OCI-LY3 (cell line): ENCODE results near the gene MMRN2.
"Not testable (repeated sequence)": the region's sequence is repeated elsewhere in the genome, so short reads cannot be mapped to it uniquely, and the experiment has no call there.

ENCODE experiments used
- H2AFZ ChIP-seq: fragments of 200-600, 300-600 bp; shearing (Covaris generic); 2 replicates; pipeline ENCODE4 v1.6.0; 2014; ENCODE audit warnings: antibody characterized with exemption, low read depth, low read length
- H3K27ac ChIP-seq: fragments of 200-600, 300-600 bp; sonication (generic); 2 replicates; pipeline ENCODE4 v1.5.1; 2014; ENCODE audit warnings: mild to moderate bottlenecking, low read length, moderate library complexity, mixed read lengths
- H3K27me3 ChIP-seq: fragments of 200-600, 300-600 bp; sonication (generic); 2 replicates; pipeline ENCODE4 v1.6.1; 2014; ENCODE audit warnings: low read depth, low read length, mixed read lengths
- H3K36me3 ChIP-seq: fragments of 200-600, 300-600 bp; sonication (generic); replicated peaks from 2 replicates; pipeline ENCODE3; 2014; ENCODE audit warnings: low read depth, low read length, mixed read lengths
- H3K4me1 ChIP-seq: fragments of 300-600, 200-600 bp; sonication (generic); 2 replicates; pipeline ENCODE4 v1.6.1; 2014; ENCODE audit warnings: low read length, mixed read lengths
- H3K4me2 ChIP-seq: fragments of 200-600, 300-600 bp; sonication (generic); 2 replicates; pipeline ENCODE4 v1.6.1; 2014; ENCODE audit warnings: low read length, mixed read lengths
- H3K4me3 ChIP-seq: fragments of 300-600, 200-600 bp; sonication (generic); 2 replicates; pipeline ENCODE4 v1.5.1; 2014; ENCODE audit warnings: antibody characterized with exemption, mild to moderate bottlenecking, low read length, moderate library complexity
- H3K79me2 ChIP-seq: fragments of 300-600, 200-600 bp; shearing (Covaris generic); 2 replicates; pipeline ENCODE4 v1.6.1; 2014; ENCODE audit warnings: mild to moderate bottlenecking, low read length, mixed read lengths
- H3K9ac ChIP-seq: fragments of 300-600, 200-600 bp; shearing (Covaris generic); 2 replicates; pipeline ENCODE4 v1.6.0; 2014; ENCODE audit warnings: mild to moderate bottlenecking, low read length, moderate library complexity
- H3K9me3 ChIP-seq: fragments of 200-600, 300-600 bp; shearing (Covaris generic); 2 replicates; pipeline ENCODE4 v1.6.1; 2014; ENCODE audit warnings: low read length, mixed read lengths; ENCODE audit not compliant: insufficient read depth
- H4K20me1 ChIP-seq: fragments of 200-600, 300-600 bp; sonication (generic); 2 replicates; pipeline ENCODE4 v1.6.1; 2016; ENCODE audit warnings: low read length, mixed read lengths; ENCODE audit not compliant: insufficient read depth
- EZH2phosphoT487 ChIP-seq: fragments of 200-600 bp; shearing (Covaris generic); IDR thresholded peaks from 2 replicates; pipeline ENCODE4 v1.6.1; 2018; ENCODE audit warnings: antibody characterized with exemption, mixed run types, low read depth
- TF ChIP-seq, protein P1 (sequence below): fragments of 200-600, 300-600 bp; sonication (generic); IDR thresholded peaks from 2 replicates; pipeline ENCODE4 v1.5.1; 2014; ENCODE audit warnings: antibody characterized with exemption, low read length, low read depth

The MMRN2 gene

DNA sequence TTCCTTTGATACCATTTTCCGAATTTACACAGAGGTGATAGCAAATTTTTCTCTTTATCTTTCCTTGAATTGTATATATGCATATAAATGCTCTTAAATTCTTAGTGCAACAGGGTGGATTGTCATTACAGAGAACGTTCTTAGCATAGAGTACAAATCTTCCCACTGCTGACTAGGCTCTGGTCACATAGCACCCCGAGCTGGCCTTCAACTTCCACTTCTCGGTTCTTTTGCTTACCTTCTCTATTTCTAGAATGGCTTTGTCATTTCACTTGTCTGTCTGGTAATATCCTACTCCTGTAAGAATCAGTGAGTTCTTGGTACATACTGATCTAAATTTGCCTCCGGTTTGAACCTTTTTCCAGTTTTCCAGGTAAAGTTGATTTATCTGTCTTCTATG, 24.3 kb upstream of the MMRN2 start:
- Histone ChIP-seq H4K20me1 (no peaks in the 10 kb centered on the region), H3K9ac (no peak overlapping the region), H3K27ac (no peak overlapping the region), H3K4me1 (peaks cover 7% of the 10 kb centered on the region), H3K4me2 (no peak overlapping the region), H3K9me3 (no peaks in the 10 kb centered on the region), H3K36me3 (no peaks in the 10 kb centered on the region), H3K27me3 (no peaks in the 10 kb centered on the region), H3K4me3 (no peak overlapping the region), H2AFZ (no peak overlapping the region), H3K79me2 (no peaks in the 10 kb centered on the region)
- TF ChIP-seq EZH2phosphoT487 = no peak
- TF ChIP-seq, protein P1, sequence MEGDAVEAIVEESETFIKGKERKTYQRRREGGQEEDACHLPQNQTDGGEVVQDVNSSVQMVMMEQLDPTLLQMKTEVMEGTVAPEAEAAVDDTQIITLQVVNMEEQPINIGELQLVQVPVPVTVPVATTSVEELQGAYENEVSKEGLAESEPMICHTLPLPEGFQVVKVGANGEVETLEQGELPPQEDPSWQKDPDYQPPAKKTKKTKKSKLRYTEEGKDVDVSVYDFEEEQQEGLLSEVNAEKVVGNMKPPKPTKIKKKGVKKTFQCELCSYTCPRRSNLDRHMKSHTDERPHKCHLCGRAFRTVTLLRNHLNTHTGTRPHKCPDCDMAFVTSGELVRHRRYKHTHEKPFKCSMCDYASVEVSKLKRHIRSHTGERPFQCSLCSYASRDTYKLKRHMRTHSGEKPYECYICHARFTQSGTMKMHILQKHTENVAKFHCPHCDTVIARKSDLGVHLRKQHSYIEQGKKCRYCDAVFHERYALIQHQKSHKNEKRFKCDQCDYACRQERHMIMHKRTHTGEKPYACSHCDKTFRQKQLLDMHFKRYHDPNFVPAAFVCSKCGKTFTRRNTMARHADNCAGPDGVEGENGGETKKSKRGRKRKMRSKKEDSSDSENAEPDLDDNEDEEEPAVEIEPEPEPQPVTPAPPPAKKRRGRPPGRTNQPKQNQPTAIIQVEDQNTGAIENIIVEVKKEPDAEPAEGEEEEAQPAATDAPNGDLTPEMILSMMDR = no peak

DNA sequence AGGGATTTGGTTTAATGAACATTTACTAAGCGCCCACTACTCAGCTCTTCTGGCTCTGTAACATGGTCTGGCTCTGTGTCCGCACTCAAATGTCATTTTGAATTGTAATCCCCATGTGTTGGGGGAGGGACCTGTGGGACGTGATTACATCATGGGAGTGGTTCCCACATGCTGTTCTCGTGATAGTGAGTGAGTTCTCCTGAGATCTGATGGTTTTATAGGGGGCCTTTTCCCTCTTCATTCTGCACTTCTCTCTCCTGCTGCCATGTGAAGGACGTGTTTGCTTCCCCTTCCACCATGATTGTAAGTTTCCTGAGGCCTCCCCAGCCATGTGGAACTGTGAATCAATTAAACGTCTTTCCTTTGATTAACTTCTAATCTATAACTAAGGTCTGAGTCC, 23.6 kb upstream of the MMRN2 start:
- not testable (repeated sequence) for H3K4me3 ChIP-seq, H4K20me1 ChIP-seq, H3K27me3 ChIP-seq, H2AFZ ChIP-seq, H3K4me2 ChIP-seq, H3K79me2 ChIP-seq, H3K9ac ChIP-seq, H3K9me3 ChIP-seq, H3K27ac ChIP-seq, H3K4me1 ChIP-seq, H3K36me3 ChIP-seq

DNA sequence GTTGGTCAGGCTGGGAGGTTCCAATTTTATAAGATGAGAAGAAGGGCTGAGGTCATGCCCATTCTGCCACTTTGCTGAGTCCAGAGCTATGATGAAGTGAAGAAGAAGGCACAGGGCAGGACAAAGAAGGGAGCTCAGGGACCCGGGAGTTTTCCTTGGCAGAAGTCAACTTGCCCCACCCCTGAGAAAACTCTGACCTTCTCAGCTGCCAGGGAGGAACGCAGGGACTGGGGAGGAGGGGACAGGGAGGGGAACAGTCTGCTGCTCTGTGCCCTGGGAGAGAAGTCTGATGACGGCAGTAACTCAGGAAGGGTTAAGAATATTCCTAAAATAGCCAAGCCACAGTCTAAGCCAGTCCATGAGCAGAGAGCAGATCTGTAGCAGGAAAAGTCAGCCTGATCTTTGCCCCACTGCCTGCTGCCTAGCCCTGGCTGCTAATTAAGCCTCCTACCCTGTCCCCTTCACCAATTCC, 22.6 kb upstream of the MMRN2 start:
- Histone ChIP-seq H3K27me3 (no peaks in the 10 kb centered on the region), H4K20me1 (no peaks in the 10 kb centered on the region), H3K27ac (no peak overlapping the region), H2AFZ (no peak overlapping the region), H3K36me3 (no peaks in the 10 kb centered on the region), H3K4me3 (no peak overlapping the region), H3K79me2 (no peaks in the 10 kb centered on the region), H3K9ac (no peak overlapping the region), H3K9me3 (no peaks in the 10 kb centered on the region), H3K4me2 (no peak overlapping the region), H3K4me1 (peaks cover 7% of the 10 kb centered on the region)
- no peak for TF ChIP-seq EZH2phosphoT487
- TF ChIP-seq, protein P1 = no peak

DNA sequence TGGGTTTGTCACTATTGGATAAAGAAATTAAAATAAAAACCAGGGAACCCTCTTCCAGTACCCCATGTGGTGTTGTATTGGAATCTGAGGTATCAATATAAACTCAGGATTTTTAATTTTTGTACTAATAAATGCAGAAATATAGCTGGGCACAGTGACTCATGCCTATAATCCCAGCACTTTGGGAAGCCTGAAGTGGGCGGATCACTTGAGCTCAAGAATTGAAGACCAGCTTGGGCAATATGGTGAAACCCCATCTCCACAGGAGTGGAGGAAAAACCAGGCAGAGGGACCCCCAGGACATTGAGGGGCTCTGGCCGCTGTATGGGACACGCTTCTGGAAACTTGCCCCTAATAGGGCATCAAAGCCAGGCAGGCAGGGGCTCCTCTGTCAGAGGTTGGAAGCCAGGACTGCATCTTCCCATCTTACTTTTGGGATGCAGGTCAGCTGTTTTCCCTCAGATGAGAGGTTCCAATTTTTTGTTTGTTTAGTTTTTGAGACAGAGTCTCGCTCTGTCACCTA, 21.9 kb upstream of the MMRN2 start:
- no peak overlapping the region for H3K9ac ChIP-seq
- peaks cover 7% of the 10 kb centered on the region for H3K4me1 ChIP-seq
- H4K20me1 ChIP-seq = no peaks in the 10 kb centered on the region
- no peak overlapping the region for H3K4me3 ChIP-seq
- H3K4me2 ChIP-seq = no peak overlapping the region
- no peaks in the 10 kb centered on the region for H3K27me3 ChIP-seq
- H2AFZ ChIP-seq = no peak overlapping the region
- H3K27ac ChIP-seq = no peak overlapping the region
- no peaks in the 10 kb centered on the region for H3K79me2 ChIP-seq
- no peak for TF ChIP-seq EZH2phosphoT487
- TF ChIP-seq, protein P1 = no peak
- H3K9me3 ChIP-seq = no peaks in the 10 kb centered on the region
- H3K36me3 ChIP-seq = no peaks in the 10 kb centered on the region

DNA sequence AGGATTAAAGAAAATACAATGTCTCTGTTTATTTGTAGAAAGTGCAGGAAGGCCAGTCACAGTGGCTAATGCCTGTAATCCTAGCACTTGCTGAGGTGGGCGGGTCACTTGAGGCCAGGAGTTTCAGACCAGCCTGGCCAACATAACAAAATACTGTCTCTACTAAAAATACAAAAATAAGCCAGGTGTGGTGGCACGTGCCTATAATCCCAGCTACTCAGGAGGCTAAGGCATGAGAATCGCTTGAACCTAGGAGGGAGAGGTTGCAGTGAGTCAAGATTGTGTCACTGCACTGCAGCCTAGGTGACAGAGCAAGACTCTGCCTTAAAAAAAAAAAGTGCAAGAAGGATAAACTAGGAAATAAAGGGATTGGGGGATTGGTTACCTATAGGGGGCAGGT, 21.0 kb upstream of the MMRN2 start:
- H2AFZ ChIP-seq, H3K27me3 ChIP-seq, H3K4me1 ChIP-seq, H4K20me1 ChIP-seq, H3K27ac ChIP-seq, H3K4me2 ChIP-seq, H3K9ac ChIP-seq, H3K36me3 ChIP-seq, H3K4me3 ChIP-seq, H3K9me3 ChIP-seq, H3K79me2 ChIP-seq: not testable (repeated sequence)
